HG02623 (cell line): ENCODE data around the gene CCDC50.

Source experiments
- ATAC-seq: cut with Tn5 transposase; IDR thresholded peaks from one replicate; pipeline ENCODE4 v1.9.1; 2021; ENCODE audit warnings: moderate library complexity; ENCODE audit not compliant: unreplicated experiment

Gene CCDC50

DNA sequence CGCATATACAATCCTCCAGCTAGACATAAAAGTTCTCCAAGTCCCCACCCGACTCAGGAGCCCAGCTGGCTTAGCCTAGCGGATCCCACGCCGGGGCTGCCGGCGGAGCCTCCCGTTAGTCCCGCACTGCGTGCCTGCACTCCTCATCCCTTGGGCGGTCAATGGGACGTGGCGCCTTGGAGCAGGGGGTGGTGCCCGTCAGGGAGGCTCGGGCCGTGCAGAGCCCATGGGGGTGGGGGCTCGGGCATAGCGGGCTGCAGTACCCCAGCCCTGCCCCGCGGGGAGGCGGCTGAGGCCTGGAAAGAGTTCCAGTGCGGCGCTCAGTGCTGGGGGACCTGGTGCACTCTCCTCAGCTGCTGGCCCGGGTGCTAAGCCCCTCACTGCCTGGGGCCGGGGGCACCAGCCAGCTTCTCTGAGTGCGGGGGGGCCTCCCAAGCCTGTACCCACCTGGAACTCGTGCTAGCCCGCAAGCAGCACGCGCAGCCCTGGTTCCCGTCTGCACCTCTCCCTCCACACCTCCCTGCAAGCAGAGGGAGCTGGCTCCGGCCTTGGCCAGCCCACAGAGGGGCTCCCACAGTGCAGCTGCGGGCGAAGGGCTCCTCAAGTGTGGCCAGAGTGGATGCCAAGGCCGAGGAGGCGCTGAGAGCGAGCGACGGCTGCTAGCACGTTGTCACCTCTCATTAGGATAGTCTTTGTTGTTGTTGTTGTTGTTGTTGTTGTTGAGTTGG is 12.2 kb upstream of the CCDC50 start:
- no peak for ATAC-seq

DNA sequence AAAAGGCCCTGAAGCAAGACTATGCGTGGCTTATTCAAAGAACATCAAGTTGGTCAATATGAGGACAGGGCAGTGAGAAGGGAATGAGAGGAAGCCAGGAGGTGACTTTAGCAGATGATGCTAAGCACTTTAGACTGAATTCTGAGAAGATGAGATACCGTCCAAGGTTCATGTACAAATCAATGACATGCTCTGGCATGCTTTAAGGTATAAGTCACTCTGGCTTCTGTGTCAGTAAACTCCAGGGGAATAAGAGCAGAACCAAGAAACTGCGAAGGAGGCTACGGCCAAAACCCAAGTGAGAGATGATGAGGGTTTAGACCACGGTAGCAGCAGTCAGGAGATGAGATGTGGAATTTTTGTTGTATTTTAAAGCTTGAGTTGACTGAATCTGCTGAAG is 8.9 kb upstream of the CCDC50 start:
- ATAC-seq = no peak

DNA sequence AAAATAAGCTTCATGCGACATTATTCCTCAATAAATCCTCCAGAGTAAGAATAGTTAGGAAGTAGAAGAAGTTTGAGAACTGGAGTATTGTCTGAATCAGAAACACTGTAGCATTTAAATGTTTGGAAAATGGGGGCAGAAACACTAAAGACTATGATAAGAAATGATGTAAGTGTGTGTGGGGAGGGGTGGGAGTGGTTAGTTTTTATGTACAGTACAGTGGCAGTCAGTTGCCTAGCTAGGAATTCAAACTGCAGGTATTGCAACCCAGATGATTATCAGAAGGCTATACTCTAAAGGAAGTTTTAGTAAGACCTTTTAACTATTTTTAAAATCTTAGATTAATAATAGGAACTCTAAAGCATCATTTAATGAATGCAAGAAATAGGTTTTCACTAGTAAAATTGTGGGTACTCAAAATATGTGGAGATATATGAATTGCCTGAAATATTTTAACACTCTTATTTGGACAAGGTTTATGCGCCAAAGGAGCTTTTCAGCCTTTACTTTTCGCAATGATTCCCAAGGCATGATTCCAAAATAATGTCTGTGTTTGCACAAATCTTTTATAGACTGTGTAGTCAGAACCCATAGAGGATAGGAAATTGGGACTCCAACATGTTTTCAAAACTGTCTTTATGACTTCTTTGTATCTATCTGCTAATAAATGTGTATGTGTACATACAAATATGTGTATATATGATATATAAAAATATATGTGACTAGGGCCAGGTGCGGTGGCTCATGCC is 8.0 kb upstream of the CCDC50 start:
- ATAC-seq = no peak

DNA sequence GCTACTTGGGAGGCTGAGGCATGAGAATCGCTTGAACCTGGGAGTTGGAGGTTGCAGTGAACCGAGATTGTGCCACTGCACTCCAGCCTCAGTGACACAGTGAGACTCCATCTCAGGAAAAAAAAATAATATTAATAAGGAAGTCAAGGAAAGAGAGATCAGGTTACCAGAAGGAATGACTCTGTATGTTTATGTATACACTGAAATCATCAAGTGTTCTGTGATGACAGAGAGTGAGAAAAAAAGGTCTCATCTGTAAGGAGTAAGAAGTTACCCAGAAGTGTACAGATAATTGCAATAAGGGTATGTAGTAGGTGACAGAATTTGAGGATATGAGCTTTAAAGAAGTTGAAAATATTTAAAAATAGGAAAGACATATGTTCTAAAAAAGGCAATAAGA is 4.3 kb upstream of the CCDC50 start:
- ATAC-seq = no peak

DNA sequence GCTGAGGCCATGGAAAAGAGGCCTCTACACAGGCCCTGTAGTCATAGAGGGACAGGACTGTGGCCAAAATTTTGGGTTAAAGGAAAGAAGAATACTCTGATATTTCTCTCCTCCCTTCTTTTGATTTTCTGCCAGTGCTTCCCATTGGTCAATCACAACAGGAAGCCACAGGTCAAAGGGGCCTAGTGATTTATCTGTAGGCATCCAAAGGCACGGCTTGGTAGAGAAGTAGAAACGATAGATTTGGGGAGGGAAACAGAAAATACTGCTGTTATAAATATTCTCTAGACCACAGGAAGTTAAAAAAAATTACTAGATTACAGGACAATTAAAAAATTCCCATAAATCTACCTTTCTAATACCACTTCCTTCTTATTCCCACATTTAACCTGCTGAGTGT is 1.7 kb upstream of the CCDC50 start:
- ATAC-seq = no peak

DNA sequence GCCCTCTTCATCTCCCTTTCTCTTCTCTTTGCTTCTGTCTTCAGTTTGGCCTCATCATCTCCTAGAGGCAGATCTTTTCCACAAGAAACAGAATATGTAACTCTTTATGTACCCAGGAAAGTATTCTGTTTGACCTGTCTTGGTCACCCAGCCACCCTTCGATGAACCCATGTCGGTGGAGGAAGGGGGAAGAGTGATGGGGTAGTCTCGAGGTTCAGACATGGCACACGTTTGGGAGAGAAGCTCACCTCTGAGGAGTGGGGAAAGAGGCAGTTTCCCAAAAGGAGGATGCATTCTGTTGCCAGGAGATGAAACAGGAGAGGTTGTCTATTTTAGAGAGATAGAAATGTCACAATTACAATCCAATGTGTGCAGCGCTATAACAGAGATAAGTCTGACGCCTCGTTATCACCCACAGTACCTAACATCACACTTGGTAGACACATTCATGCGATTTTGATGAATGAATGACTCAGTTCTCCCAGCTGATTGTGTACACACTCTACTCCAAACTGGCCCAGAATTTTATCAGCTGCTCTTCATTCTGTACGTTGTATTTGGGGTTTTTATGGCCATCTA is 722 bp upstream of the CCDC50 start:
- ATAC-seq = no peak

DNA sequence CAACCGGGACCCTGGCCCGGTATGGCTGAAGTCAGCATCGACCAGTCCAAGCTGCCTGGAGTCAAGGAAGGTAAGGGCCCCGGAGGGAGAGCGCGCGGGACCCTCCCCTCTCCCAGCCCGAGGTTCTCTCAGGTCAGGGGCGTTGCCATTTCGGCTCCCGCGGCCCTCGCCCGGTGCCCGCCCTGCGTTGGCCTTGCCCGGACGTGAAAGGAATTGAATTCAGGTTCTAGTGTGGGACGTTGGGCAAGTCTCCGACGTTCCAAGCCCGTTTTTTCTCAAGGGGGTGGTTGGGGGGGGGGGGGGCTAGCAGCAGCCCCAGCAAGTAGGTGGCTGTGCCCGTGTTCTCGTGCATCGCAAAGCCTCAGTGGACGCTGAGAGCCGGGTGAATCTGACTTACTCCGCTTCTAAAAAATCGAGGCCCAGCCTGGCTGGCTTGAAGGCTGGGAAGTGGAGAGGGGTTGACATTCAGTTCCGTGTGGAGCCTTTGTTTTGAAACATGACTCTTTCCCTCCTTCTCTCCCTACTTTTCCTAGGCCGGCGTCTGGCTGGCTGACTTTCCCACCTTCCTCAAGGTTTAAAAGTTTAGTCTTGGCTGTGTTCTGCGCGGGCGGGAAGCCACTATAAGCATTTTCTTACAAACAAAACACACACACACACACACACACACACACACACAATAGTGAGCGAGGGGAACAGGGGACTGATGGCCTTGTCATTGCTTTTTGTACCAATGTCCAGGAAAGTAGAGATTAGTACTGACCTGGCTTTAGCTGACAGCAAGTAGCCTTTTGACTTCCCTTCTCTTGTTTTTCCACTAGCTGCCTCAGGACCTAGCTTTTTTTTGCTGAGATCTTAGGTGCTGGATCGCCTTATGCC is 698 bp downstream of the CCDC50 start, which contains the start of gene UTS2B:
Gene UTS2B (minus strand): TSS at position 873 of the 876 bp plus-strand sequence. CDS start 48,337 bp downstream, outside the sequence.
- ATAC-seq = peak; percentile 33

DNA sequence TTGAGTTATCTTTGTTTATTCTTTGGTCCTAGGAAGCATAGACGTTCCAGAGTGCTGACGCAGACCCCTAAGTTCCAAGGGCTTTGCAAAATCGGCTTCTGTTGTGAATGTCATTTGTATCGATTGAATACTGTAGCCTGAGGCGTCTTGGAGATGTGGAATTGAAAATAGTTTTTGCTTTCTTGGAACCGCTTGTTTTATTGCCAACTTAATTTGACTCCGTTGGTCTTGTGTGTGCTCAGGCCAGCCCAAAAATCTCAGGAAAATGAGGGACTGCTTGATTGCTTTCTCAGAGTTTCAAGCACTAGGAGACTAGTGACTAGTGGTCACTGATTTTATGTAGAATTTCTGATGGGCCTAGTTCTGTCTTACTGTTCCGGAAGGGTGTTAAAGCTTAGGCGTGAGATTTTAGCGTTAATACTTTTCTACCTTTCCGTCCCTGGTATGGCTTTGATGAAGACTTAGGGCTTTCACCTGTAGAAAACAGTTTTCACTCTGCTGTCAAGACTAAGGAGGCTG is 1.4 kb downstream of the CCDC50 start:
- ATAC-seq = no peak

DNA sequence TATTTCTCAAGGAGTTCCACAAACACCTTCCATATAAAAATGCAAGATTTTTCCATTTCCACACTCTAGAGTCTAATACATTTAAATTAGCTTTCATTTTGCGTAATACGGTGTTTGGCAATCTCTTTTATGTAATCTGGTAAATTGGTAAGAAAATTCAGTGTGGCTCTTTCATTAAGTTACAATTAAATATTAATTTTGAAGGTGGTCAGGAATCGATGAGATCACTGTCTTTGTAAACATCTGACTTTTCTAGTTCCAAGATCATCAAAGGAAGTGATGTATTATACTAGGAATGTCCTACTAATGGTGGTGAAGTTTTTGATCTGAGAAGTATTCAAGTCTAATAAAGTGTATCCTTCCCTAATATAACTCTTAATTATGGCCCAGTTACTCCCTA is 2.2 kb downstream of the CCDC50 start:
- ATAC-seq = no peak

DNA sequence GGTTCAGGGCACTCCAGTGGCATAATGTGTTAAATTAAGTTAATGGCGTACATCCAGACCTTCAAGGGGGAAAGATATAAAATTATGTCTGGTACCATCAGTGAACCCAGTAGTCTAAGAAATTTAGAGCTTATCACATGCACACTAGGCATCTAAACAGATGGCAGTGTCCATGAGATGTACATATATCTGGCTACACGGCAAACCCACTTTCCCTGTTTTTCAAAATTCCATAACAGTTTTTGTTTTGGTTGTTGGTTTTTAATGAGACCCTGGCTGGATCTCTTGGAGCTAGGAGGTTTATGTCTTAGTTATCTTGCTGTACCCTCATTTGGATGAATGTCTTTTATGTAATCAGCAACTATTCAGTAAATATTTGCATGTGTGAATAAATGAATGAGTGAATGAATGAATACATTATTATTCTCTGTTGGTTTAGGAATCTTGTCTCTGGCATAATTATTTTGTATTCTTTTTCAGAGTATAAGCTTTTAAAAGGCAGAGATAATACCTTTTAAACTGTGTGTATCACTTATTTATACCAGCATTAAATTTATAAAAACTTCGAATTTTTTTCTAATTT is 4.2 kb downstream of the CCDC50 start:
- ATAC-seq = no peak

DNA sequence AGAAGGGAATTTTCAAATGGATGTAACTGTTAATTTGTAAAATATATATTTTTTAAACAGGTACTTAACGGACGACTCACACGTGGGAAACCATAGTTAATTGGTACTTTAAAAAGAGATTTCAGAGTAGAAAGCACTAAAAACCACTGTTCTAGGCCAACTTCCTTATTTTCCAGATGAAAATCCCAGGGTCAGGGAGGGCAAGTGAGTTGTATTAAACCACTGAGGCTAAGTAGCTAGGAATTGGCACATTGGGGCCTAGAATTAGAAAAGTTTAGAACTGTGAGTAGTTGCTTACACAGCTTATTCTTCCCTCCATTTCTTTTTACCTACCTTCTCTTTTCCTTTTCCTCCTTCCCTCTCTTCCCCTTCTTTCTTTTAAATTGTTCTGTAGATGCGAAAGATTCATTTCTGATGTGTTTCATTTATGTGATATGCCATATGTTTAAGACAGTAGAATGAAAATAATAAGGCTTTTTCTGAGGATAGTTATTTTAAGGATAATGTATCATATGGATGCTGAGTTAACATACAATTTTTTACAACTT is 5.2 kb downstream of the CCDC50 start:
- ATAC-seq = no peak

DNA sequence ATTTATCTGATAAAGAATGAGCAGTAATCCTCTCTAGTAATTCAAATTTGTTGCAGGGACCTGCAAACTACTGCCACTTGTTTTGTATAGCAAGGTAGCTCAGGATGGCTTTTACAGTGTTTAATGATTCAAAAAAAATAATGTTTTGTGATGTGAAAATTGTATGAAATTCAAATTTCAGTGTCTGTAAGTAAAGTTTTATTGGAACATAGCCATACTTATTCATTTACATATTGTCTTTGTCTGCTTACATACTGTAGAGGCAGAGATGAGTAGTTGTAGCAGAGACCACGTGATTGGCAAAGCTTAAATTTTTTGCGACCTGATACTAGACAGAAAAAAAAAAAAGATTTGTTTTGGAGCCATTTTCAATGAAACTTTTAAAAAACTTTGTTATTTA is 7.6 kb downstream of the CCDC50 start:
- no peak for ATAC-seq

DNA sequence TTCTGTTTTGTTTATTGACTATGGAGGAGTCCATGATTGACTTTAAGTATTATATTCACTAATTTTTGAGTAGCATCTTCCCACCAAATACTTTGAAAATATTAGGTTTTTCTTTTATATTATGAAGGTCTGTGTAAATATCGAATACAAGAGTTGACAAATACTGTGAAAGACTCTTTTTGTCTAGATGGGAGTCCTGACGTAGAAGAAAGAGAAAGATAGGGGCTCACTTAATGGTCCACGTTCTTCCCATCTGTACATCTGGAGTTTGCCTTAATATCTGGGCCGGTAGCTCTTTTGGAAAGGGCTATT is 8.9 kb downstream of the CCDC50 start:
- ATAC-seq = no peak

DNA sequence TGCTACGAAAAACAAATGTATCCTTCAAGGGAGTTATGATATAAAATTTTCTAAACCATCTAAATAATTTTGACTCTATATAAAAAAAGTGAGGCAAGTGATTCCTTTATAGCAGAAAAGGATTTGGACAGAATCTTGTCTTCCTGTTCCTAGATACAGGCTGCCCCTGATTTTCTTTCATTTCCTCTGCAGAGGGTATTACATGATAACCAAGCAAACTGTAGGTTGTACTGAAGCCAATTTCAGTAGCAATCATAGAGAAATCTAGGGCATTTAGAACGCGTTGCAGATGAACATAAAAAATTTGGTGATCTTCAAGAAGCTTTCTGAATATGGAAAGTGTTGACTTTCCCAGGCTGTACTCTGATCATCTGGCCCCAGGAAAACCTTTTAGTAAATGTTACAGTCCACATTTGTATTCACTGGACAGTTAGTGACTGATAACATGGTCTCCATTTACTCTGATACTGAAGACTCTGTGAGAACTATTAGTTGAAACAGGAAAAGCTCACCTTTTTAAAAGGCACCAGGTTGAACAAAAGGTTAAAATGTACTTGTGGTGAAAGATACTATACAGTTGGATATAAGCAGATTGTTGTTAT is 10.2 kb downstream of the CCDC50 start:
- ATAC-seq = no peak

DNA sequence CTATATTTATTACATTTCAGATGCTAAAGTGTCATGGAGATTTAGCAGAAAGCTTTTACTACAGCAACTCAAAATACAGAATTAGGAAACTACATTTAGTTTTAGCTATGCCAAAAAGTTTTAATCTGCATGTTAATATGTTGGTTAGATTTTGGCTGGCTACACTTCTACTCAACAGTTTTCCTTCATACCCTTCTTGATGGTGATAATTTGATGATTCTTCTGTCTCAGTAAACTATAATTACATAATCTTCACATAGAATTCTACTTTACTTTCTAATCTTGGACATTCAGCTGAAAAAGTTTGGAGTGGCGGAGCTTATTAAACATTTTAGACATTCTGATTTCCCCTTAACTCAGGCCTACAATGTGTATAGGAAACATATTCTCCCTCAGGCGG is 11.2 kb downstream of the CCDC50 start:
- ATAC-seq = no peak

DNA sequence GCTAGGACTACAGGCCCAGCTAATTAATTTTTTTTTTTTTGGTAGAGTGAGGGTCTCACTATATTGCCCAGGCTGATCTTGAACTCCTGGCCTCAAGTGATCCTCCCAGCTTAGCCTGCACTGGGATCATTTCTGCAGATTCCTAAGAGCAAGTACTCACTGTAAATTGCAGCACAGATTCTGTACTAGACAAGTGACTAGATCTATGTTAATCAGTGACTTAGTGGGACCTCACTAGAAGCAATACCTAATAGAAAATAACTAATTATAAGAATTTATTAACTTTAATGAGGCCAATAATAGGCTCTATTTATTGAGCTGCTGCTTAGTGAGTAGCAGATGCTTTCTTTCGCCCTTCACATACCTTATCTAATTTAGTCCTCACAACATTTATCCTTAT is 11.8 kb downstream of the CCDC50 start:
- no peak for ATAC-seq

DNA sequence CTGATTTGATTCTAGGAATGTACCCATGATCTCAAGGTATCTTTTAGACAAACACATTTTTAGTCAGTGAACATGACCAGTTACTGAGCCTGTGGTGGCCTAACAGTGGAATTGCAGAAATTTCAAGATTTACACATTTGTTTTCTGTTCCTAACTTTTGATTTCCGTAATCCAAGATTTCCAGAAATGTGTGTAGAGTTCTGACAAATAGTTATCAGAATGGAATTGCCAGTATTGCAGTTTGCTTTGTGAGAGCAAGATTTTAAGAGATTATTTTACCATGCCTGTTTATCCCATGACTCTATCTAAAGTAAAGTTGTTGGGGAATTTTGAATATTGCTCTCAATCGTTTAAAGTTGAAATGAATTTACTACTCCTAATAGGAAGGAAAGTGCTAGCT is 12.8 kb downstream of the CCDC50 start:
- no peak for ATAC-seq

DNA sequence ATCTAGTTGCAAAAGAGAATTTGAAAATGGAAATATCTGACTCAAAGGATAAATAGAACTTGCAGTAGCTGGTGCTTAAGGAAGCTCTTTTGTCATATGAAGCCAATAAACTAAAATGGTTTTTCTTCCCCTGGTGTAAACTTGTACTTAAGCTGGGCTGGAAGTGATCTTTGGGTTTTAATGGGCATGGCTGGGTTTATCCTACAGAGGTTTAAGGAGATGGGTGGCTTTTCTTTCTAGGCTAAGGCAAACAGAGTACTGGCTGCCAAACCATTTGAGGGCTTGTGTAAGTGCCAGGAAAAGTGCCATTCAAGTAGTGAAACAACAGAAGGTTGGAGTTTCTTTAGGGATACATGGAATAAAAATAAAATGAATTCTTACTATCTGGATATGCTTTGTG is 13.2 kb downstream of the CCDC50 start:
- no peak for ATAC-seq

DNA sequence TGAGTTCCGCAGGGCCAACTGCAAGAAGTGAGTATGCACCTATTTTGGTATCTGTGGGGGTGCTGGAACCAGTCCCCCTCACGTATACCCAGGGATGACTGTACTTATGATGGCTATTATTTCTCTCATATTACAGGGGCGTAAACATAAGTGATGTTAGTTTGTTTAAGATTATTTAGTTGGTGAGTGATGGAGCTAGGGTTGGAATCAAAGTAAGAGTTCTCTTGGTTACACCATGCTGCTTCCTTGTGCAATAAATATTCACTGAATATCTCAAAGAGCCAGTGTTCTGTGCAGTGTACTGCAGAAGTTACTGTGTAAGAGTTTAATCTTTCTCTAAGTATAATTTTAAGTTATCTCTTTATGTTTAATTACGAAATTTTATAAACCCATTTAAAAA is 13.9 kb downstream of the CCDC50 start:
- ATAC-seq = no peak

DNA sequence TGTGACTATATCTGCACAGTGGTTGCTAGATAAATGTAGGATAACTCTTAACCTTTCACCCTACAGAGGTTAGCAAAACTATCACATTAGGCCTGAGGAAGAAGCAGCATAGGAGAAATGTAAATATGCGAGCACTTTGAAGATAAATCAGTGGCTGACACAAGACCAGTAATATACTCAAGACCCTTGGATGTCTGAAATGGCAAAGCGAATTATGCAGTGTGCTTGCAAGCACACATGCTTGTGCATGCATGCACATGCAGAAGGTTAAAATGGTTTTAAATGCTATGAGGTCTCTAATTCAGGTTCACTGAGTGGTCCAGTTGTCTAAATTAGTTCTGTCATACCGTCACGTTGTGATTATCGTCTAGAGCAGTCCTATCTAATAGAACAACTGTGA is 14.7 kb downstream of the CCDC50 start:
- ATAC-seq = no peak
